Muscle of leg (tissue), 11 donors: ENCODE measurements around the gene SETD2. TPM values are rescaled to one million over a fixed set of nuclear protein-coding genes. Genes with fewer than 3 reads are reported as not detected.

ENCODE experiments used
- DNase-seq: peaks from one replicate; pipeline ENCODE4 v3.0.0; 2013
- H3K27ac ChIP-seq: one replicate; pipeline ENCODE4 v1.5.1; 2013; ENCODE audit warnings: mild to moderate bottlenecking, low read length, control low read depth
- H3K27me3 ChIP-seq: one replicate; pipeline ENCODE4 v1.6.1; 2013; ENCODE audit warnings: low read length; ENCODE audit not compliant: control insufficient read depth, insufficient read depth
- H3K36me3 ChIP-seq: one replicate; pipeline ENCODE4 v1.6.1; 2013; ENCODE audit warnings: low read length; ENCODE audit not compliant: control insufficient read depth, insufficient read depth
- H3K4me1 ChIP-seq: one replicate; pipeline ENCODE4 v1.6.1; 2013; ENCODE audit warnings: low read length; ENCODE audit not compliant: control insufficient read depth, insufficient read depth
- H3K4me3 ChIP-seq: one replicate; pipeline ENCODE4 v1.5.1; 2013; ENCODE audit warnings: low read length, control low read depth
- H3K9me3 ChIP-seq: replicated peaks from 2 replicates; pipeline ENCODE4 v1.6.1; 2013; ENCODE audit warnings: low read depth, low read length; ENCODE audit not compliant: control insufficient read depth
- WGBS: methylation state at CpG from one replicate; pipeline ENCODE4 v1.1.5; 2013; ENCODE audit warnings: missing lambda C conversion rate; ENCODE audit not compliant: insufficient coverage; 5-methylcytosine and 5-hydroxymethylcytosine counted together
- polyA plus RNA-seq, 8 donors: library from polyadenylated mRNA; unstranded; fragments of 120-200 nt; gene quantifications; one replicate each; pipeline versions ENCODE4 v1.2.1 to v1.2.3, GENCODE V29; 2013; ENCODE audit warnings: inconsistent platforms in 1 of 8, low replicate concordance in 1 of 8; ENCODE audit not compliant: insufficient read length in 8 of 8, insufficient read depth in 1 of 8
- total RNA-seq: library from RNA; stranded (reverse); fragments of 120-200 nt; gene quantifications from one replicate; pipeline ENCODE4 v1.2.4, GENCODE V29; 2013

The SETD2 gene
- total and polyA plus RNA-seq, 9 donors = 26.1 to 46.1 (median 38.5) TPM

- no peak for DNase-seq
- Histone ChIP-seq H3K27ac (no peak overlapping the region), H3K9me3 (no peaks in the 10 kb centered on the region), H3K27me3 (no peaks in the 10 kb centered on the region), H3K4me1 (no peaks in the 10 kb centered on the region), H3K4me3 (no peak overlapping the region), H3K36me3 (peaks cover 28% of the 10 kb centered on the region)
- 94% methylated on average over 5 of the region's 9 CpGs for WGBS
These were observed 54.5 kb downstream of the SETD2 start for GRCh38 chr3:47109393-47109792.

- no CpG with 5 or more reads among the region's 1 CpG for WGBS
- no peaks in the 10 kb centered on the region for H3K27me3 ChIP-seq
- no peak overlapping the region for H3K4me3 ChIP-seq
- H3K4me1 ChIP-seq = no peaks in the 10 kb centered on the region
- DNase-seq = peak; percentile 4
- no peaks in the 10 kb centered on the region for H3K9me3 ChIP-seq
- H3K36me3 ChIP-seq = peaks cover 25% of the 10 kb centered on the region
- no peak overlapping the region for H3K27ac ChIP-seq
These were observed 55.4 kb downstream of the SETD2 start for GRCh38 chr3:47108546-47108945.

GRCh38 chr3:47104259-47104658 lies 59.7 kb downstream of the SETD2 start:
- peaks cover 28% of the 10 kb centered on the region for H3K36me3 ChIP-seq

GRCh38 chr3:47103619-47104018 lies 60.3 kb downstream of the SETD2 start:
- 100% methylated on average over 2 of the region's 2 CpGs for WGBS

More at GRCh38 chr3:47104259-47104658, 59.7 kb downstream of the SETD2 start:
- H3K4me1 ChIP-seq = no peaks in the 10 kb centered on the region
- H3K9me3 ChIP-seq = no peaks in the 10 kb centered on the region
- no peaks in the 10 kb centered on the region for H3K27me3 ChIP-seq
- DNase-seq = no peak
- H3K27ac ChIP-seq = no peak overlapping the region
- no peak overlapping the region for H3K4me3 ChIP-seq

GRCh38 chr3:47102081-47102600 lies 61.8 kb downstream of the SETD2 start:
- no peak overlapping the region for H3K4me3 ChIP-seq
- 100% methylated on average over 1 of the region's 6 CpGs for WGBS
- H3K36me3 ChIP-seq = peaks cover 30% of the 10 kb centered on the region
- no peaks in the 10 kb centered on the region for H3K9me3 ChIP-seq
- no peak overlapping the region for H3K27ac ChIP-seq
- H3K4me1 ChIP-seq = no peaks in the 10 kb centered on the region
- no peak for DNase-seq
- H3K27me3 ChIP-seq = no peaks in the 10 kb centered on the region

More at GRCh38 chr3:47103619-47104018, 60.3 kb downstream of the SETD2 start:
- Histone ChIP-seq H3K27ac (no peak overlapping the region), H3K4me1 (no peaks in the 10 kb centered on the region), H3K9me3 (no peaks in the 10 kb centered on the region), H3K36me3 (peaks cover 28% of the 10 kb centered on the region), H3K4me3 (no peak overlapping the region), H3K27me3 (no peaks in the 10 kb centered on the region)
- no peak for DNase-seq

GRCh38 chr3:47098910-47099309 lies 65.0 kb downstream of the SETD2 start:
- no peak overlapping the region for H3K27ac ChIP-seq
- no peak for DNase-seq
- peaks cover 31% of the 10 kb centered on the region for H3K36me3 ChIP-seq
- H3K9me3 ChIP-seq = no peaks in the 10 kb centered on the region
- H3K27me3 ChIP-seq = no peaks in the 10 kb centered on the region
- 100% methylated on average over 1 of the region's 2 CpGs for WGBS
- H3K4me1 ChIP-seq = no peaks in the 10 kb centered on the region
- H3K4me3 ChIP-seq = no peak overlapping the region

- no CpG with 5 or more reads among the region's 5 CpGs for WGBS
- Histone ChIP-seq H3K9me3 (no peaks in the 10 kb centered on the region), H3K4me1 (no peaks in the 10 kb centered on the region), H3K27ac (no peak overlapping the region), H3K27me3 (no peaks in the 10 kb centered on the region), H3K4me3 (no peak overlapping the region), H3K36me3 (peaks cover 33% of the 10 kb centered on the region)
- DNase-seq = no peak
These were observed 66.0 kb downstream of the SETD2 start for GRCh38 chr3:47097864-47098263.

- H3K9me3 ChIP-seq = no peaks in the 10 kb centered on the region
- no peak for DNase-seq
- H3K36me3 ChIP-seq = peaks cover 29% of the 10 kb centered on the region
- no CpG with 5 or more reads among the region's 1 CpG for WGBS
- H3K27me3 ChIP-seq = no peaks in the 10 kb centered on the region
- no peaks in the 10 kb centered on the region for H3K4me1 ChIP-seq
- H3K4me3 ChIP-seq = no peak overlapping the region
- no peak overlapping the region for H3K27ac ChIP-seq
These were observed 67.0 kb downstream of the SETD2 start for GRCh38 chr3:47096959-47097358.

- no peaks in the 10 kb centered on the region for H3K9me3 ChIP-seq
- no peaks in the 10 kb centered on the region for H3K27me3 ChIP-seq
- no peak overlapping the region for H3K4me3 ChIP-seq
- no peak for DNase-seq
- H3K36me3 ChIP-seq = peaks cover 20% of the 10 kb centered on the region
- H3K27ac ChIP-seq = no peak overlapping the region
- WGBS = no CpG with 5 or more reads among the region's 3 CpGs
- no peaks in the 10 kb centered on the region for H3K4me1 ChIP-seq
These were observed 71.8 kb downstream of the SETD2 start for GRCh38 chr3:47092090-47092489.

- H3K4me3 ChIP-seq = no peak overlapping the region
- H3K4me1 ChIP-seq = no peaks in the 10 kb centered on the region
- H3K27ac ChIP-seq = no peak overlapping the region
- H3K9me3 ChIP-seq = no peaks in the 10 kb centered on the region
- H3K36me3 ChIP-seq = peaks cover 24% of the 10 kb centered on the region
- 86% methylated on average over 1 of the region's 2 CpGs for WGBS
- no peak for DNase-seq
- H3K27me3 ChIP-seq = no peaks in the 10 kb centered on the region
These were observed 74.3 kb downstream of the SETD2 start for GRCh38 chr3:47089630-47090029.

- no CpG with 5 or more reads among the region's 7 CpGs for WGBS
- Histone ChIP-seq H3K36me3 (peaks cover 33% of the 10 kb centered on the region), H3K9me3 (no peaks in the 10 kb centered on the region)
These were observed 77.8 kb downstream of the SETD2 start for GRCh38 chr3:47086071-47086470.

More at GRCh38 chr3:47086071-47086470, 77.8 kb downstream of the SETD2 start:
- Histone ChIP-seq H3K27me3 (no peaks in the 10 kb centered on the region), H3K4me3 (no peak overlapping the region), H3K4me1 (no peaks in the 10 kb centered on the region), H3K27ac (no peak overlapping the region)
- DNase-seq = no peak
